Measurements from ENCODE around the gene RNASE3.
"Not testable (repeated sequence)": the region's sequence is repeated elsewhere in the genome, so short reads cannot be mapped to it uniquely, and the experiment has no call there.

RNASE3 gene

GRCh38 chr14:20919038-20919756 is 28.0 kb downstream of the RNASE3 start:
- not testable (repeated sequence) for DNase-seq (ENCODE audit: low read depth)

- not testable (repeated sequence) for DNase-seq (ENCODE audit: low read depth)
Observed at GRCh38 chr14:20923766-20924297, 32.6 kb downstream of the RNASE3 start.

- no peak for DNase-seq (ENCODE audit: low read depth)
Observed at GRCh38 chr14:20934148-20934762, 43.1 kb downstream of the RNASE3 start.

- DNase-seq (ENCODE audit: low read depth), result no peak
Observed at GRCh38 chr14:20935303-20935984, 44.3 kb downstream of the RNASE3 start.

Data from non-pigmented ciliary epithelial cell (primary cell).